GM18511 (cell line): Measurements from ENCODE around the gene PDXDC1.
"Not testable (repeated sequence)": the region's sequence is repeated elsewhere in the genome, so short reads cannot be mapped to it uniquely, and the experiment has no call there.

Source experiments
- ATAC-seq: cut with Tn5 transposase; IDR thresholded peaks from one replicate; pipeline ENCODE4 v1.9.1; 2021; ENCODE audit warnings: mild to moderate bottlenecking, moderate library complexity; ENCODE audit not compliant: unreplicated experiment

Gene PDXDC1

DNA sequence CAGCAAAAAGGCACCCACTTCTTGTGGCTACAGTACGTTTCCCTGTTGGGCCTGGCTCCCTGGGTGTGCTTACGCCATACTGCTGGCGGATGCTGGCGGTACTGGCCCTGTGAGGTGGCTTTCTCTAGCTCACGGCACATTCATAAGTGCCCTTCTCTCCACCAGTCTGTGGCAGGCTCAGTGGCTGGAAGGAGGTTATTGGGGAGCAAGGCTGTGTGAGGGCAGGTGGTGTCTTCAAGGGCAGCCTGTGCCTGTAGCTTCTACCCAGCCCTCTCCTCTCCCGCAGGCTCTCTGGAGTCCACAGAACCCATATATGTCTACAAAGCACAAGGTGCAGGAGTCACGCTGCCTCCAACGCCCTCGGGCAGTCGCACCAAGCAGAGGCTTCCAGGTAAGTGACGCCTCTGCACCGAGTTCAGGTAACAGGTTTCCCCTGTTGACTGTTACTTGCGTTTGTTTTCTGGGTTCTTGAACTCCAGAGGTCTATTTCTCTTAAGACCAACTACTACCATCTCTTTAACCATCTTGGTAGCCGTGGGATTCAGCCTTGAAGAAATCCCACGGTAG lies 60.4 kb downstream of the PDXDC1 start:
- ATAC-seq, result no peak

GRCh38 chr16:15037003-15037402 lies 62.2 kb downstream of the PDXDC1 start:
- no peak for ATAC-seq

DNA sequence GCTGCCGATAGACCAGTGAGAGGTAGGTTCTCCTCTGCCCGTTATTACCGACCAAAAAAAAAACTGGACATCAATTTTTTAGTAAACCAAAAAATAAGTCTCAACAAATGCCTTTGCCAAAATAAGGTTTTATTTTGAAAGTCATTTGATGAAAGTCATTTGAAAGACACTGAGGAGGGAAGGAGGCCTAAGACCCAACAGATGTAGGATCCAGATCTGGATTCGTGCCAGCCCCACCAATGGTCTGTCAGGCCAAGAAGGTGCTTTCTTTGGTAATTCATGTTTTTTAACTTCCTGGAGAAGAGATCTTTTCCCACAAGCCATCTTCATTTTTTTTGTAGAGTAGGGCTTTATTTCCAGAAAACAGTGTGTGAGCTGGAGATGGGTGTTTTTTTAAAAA lies 62.9 kb downstream of the PDXDC1 start:
- no peak for ATAC-seq

- ATAC-seq, result no peak
Measured at GRCh38 chr16:15038689-15039088, 63.9 kb downstream of the PDXDC1 start.

- ATAC-seq, result no peak
Measured at GRCh38 chr16:15041271-15042004, 66.6 kb downstream of the PDXDC1 start.

- no peak for ATAC-seq
Measured at GRCh38 chr16:15043344-15043743, 68.5 kb downstream of the PDXDC1 start.

GRCh38 chr16:15044286-15044685 lies 69.5 kb downstream of the PDXDC1 start:
- no peak for ATAC-seq

DNA sequence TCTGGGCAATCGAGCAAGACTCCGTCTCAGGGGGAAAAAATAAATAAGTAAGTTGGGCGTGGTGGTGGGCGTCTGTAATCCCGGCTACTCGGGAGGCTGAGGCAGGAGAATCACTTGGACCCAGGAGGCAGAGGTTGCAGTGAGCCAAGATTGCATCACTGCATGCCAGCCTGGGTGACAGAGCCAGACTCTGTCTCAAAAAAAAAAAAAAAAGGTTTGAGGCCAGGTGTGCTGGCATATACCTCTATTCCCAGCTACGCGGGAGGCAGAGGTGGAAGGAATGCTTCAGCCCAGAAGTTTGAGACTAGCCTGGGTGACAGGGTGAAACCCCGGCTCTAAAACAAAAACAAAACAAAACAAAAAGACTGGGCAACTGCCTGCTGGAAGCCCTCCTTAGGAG lies 70.4 kb downstream of the PDXDC1 start:
- not testable (repeated sequence) for ATAC-seq

DNA sequence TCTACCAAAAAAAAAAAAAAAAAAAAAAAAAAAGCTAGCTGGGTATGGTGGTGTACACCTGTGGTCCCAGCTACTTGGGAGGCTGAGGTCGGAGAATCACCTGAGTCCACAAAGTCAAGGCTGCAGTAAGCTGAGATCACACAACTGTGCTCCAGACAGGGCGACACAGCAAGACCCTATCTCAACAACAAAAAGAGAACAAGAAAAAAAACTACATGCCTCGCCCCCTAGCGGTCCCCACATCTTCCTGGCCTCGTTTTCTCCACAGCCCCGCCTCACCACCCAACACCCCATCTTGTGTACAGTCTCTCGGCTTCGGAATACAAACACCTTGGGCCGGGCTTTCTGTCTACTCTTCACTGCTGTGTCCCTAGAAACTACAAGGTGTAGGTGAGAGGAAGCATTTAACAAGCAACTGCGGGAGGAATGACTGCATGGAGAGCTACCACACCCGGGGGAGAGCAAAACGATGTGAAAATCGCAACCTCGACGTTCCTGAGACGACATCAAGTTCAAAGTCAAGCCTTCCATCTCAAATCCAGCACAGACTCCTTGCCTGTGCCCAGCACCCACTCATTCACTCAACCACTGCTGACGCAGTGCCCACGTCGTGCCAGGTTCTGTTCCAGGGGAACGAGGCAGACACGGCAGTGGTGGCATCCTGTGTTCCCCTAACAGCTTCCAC lies 72.0 kb downstream of the PDXDC1 start:
- ATAC-seq, result no peak

GRCh38 chr16:15049581-15050180 lies 74.9 kb downstream of the PDXDC1 start:
- no peak for ATAC-seq

DNA sequence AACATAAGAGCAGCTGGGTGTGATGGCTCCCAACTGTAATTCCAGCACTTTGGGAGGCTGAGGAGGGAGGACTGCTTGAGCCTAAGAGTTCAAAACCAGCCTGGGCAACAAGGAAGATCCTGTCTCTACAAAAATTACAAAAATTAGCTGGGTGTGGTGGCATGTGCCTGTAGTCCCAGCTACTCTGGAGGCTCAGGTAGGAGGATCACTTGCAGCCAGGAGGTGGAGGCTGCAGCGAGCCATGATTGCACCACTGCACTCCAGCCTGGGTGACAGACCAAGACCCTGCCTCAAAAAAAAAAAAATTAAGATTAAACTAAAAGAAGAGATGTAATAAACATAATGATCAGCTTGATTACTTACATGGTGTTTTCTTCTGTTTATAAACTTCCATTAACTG lies 75.6 kb downstream of the PDXDC1 start:
- ATAC-seq, result not testable (repeated sequence)

DNA sequence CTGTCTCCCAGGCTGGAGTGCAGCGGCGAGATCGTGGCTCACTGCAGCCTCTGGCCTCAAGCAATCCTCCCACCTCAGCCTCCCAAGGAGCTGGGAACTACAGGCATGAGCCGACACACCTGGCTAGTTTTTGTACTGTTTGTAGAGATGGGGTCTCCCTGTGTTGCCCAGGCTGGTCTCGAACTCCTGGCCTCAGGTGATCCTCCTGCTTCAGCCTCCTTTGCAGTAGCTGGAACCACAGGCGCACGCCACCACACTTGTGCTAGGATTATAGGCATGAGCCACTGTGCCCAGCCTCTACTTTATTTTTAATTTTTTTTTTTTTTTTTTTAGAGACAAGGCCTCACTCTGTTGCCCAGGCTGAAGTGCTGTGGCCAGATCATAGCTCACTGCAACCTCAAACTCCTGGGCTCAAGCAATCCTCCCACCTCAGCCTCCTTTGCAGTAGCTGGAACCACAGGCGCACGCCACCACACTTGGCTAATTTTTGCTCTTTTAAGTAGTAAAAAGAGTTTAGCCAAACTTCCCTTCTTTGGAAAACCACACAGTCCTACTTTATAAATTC lies 76.6 kb downstream of the PDXDC1 start:
- ATAC-seq, result no peak

- no peak for ATAC-seq
Measured at GRCh38 chr16:15052747-15053476, 78.1 kb downstream of the PDXDC1 start.

DNA sequence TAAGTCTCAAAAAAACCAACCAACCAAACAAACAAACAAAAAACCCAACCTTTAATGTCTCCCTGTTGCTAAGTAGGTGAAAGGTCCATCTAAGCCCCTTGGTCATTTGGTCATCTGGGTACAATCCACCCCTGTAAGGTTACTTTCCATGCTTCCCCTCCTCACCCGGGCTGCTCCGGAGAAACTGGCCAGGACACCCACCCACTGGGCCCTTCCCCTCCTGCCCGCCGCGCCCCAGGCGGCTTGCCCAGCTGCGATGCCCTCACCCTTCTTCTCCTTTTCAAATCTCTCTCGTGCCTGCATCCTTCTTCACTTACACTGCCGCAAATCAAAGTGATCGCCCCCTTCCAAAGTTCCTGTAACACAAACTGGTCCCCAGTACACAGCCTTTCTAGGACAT lies 79.1 kb downstream of the PDXDC1 start:
- no peak for ATAC-seq

GRCh38 chr16:15054357-15055140 lies 79.7 kb downstream of the PDXDC1 start:
- no peak for ATAC-seq

DNA sequence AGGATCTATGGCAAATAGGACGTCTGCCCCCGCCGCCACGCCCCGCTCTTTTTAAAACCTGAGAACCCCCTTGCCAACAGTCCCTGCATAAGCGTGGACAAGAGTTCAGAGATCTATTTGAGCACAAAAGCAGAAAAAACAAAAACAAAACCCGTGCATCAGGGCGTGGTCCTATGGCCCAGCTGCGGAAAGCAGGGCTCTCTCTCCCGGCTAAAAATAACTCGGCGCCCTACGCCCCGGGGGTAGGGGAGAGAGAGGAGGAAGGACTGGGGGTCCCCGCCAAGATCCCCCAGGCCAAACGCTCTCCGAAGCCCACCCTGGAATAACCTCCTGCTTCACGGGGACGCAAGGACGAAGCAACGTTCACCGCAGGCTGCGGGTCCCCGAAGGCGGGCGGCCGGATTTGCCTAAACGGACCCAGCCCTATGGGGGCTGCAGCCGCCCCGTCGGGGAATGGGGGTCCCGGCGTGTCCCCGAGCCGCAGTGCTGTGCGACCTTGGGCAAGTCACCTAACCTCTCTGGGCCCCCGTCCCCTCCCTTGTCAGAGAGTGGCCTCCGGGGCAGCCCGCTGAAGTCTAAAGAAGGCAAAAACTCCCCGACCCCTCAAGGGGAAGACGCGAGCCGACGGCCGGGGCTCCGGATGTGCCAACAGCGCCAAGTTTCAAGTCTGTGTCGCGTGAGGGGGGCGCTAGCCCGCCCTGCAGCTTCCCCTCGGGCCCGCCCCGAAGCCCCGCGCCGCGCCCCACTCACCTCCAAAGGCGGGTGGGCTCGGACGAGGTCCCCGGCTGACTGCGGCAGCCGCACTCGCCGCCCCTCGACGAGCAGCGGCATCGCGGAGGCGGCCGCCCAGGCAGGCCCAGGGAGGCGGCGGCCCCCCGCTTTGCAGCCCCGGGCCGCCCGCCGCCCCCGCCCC lies 80.6 kb downstream of the PDXDC1 start:
- ATAC-seq, result peak; percentile 65

DNA sequence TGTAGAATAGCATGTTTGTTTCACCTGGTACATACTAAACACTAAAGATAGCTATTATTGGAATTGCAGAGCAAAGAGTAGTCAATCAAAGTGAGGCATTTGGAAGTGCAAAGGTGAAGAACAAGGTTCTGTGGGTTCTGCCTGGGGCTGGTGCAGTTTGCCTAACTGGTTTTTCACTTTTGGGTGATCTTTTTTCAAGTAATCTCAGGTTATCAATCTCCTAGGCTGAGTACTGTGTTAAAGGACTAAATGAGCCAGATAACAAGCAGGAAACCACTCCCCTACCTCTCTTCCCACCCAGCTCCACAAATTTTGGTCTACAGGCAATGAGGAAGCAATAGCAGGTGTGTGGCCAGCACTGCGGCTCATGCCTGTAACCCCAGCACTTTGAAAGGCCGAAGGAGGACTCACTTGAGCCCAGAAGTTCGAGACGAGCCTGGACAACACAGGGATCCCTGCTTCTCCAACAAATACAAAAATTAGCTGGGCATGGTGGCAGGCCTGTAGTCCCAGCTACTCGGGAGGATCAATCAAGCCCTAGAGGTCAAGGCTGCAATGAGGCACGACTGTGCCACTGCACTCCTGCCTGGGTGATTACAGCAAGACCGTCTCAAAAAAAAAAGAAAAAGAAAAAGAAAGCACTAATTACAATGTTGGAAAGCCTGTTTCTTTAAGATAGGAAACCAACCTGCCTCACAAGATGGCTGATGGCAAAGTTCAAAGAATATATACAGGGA lies 83.0 kb downstream of the PDXDC1 start:
- ATAC-seq, result no peak

- ATAC-seq, result no peak
Measured at GRCh38 chr16:15059324-15059723, 84.5 kb downstream of the PDXDC1 start.
